Stimulated activated CD4-positive, alpha-beta T cell treated with anti-CD3 and anti-CD28 coated beads, TNF-alpha, amount 100 ng/mL, for 24 hours (primary cell): ENCODE measurements around the gene SCD5.

Source experiments
- DNase-seq, 3 experiments: peaks; one replicate each; pipeline ENCODE4 v3.0.0-alpha.2; 2020; ENCODE audit warnings: low read depth in 3 of 3

The SCD5 gene

GRCh38 chr4:82797040-82797404, 1.6 kb downstream of the SCD5 start:
- no peak for DNase-seq

- no peak for DNase-seq
Observed at GRCh38 chr4:82792912-82793649, 5.5 kb downstream of the SCD5 start.

- no peak for DNase-seq
Observed at GRCh38 chr4:82791179-82791578, 7.4 kb downstream of the SCD5 start.

- DNase-seq: no peak
Observed at GRCh38 chr4:82790060-82790660, 8.4 kb downstream of the SCD5 start.

GRCh38 chr4:82789025-82789776, 9.4 kb downstream of the SCD5 start:
- no peak for DNase-seq

GRCh38 chr4:82787342-82787741, 11.3 kb downstream of the SCD5 start:
- no peak for DNase-seq

- DNase-seq: no peak
Observed at GRCh38 chr4:82786828-82787227, 11.8 kb downstream of the SCD5 start.

GRCh38 chr4:82785611-82786400, 12.8 kb downstream of the SCD5 start:
- DNase-seq: no peak

- DNase-seq: no peak
Observed at GRCh38 chr4:82784681-82785610, 13.7 kb downstream of the SCD5 start.

GRCh38 chr4:82782626-82783345, 15.8 kb downstream of the SCD5 start:
- DNase-seq: no peak

GRCh38 chr4:82780752-82781231, 17.8 kb downstream of the SCD5 start:
- no peak for DNase-seq

GRCh38 chr4:82780170-82780751, 18.3 kb downstream of the SCD5 start:
- DNase-seq: no peak

GRCh38 chr4:82779032-82779431, 19.6 kb downstream of the SCD5 start:
- no peak for DNase-seq

GRCh38 chr4:82777857-82778525, 20.6 kb downstream of the SCD5 start:
- DNase-seq: no peak

- DNase-seq: no peak
Observed at GRCh38 chr4:82776925-82777542, 21.6 kb downstream of the SCD5 start.

- no peak for DNase-seq
Observed at GRCh38 chr4:82775243-82775642, 23.4 kb downstream of the SCD5 start.

GRCh38 chr4:82774711-82775171, 23.9 kb downstream of the SCD5 start:
- DNase-seq: no peak

- no peak for DNase-seq
Observed at GRCh38 chr4:82773057-82773456, 25.5 kb downstream of the SCD5 start.

- no peak for DNase-seq
Observed at GRCh38 chr4:82770607-82771006, 28.0 kb downstream of the SCD5 start.
